ENCODE measurements around the gene VSIG10.

DNA sequence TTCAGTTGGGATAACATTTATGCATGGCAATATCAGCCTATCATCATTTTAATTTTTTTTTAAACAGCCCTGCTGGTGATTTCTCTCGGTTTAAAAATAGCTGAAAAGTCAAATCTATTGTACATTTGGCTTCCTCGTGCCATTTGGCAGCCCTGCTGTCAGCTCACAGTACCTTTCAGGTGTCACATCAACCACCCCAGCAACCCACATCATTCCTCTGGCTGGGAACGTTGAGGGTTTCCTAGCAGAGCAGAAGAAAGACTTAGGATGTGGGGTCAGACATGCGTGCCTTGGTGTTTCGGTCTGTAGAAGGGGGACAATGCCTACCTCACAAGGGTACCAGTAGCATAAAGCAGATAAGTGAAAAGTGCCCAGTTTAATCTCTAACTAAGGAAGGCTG, 47.9 kb upstream of the VSIG10 start:
- TF ChIP-seq, protein P1, sequence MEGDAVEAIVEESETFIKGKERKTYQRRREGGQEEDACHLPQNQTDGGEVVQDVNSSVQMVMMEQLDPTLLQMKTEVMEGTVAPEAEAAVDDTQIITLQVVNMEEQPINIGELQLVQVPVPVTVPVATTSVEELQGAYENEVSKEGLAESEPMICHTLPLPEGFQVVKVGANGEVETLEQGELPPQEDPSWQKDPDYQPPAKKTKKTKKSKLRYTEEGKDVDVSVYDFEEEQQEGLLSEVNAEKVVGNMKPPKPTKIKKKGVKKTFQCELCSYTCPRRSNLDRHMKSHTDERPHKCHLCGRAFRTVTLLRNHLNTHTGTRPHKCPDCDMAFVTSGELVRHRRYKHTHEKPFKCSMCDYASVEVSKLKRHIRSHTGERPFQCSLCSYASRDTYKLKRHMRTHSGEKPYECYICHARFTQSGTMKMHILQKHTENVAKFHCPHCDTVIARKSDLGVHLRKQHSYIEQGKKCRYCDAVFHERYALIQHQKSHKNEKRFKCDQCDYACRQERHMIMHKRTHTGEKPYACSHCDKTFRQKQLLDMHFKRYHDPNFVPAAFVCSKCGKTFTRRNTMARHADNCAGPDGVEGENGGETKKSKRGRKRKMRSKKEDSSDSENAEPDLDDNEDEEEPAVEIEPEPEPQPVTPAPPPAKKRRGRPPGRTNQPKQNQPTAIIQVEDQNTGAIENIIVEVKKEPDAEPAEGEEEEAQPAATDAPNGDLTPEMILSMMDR (IDR thresholded peaks at IDR 0.05; ENCODE audit: low read depth, low read length): no peak
- no peak for TF ChIP-seq EZH2phosphoT487 (IDR thresholded peaks at IDR 0.05; ENCODE audit: low read depth)

Measured in OCI-LY3 (cell line).